GM13977 (cell line): ENCODE data around the gene RBKS.

ENCODE experiments used
- DNase-seq: peaks from one replicate; pipeline ENCODE4 v3.0.0; 2012; ENCODE audit warnings: low spot score
- in situ Hi-C: fragments of 300-500 bp; cut with MboI; formaldehyde crosslinking; loops from one replicate; pipeline ENCODE4 v1.12.0; 2022; ENCODE audit warnings: low sequenced_read_pairs, low pct_unique_long_range_greater_than_20kb, mixed read lengths, inconsistent platforms; ENCODE audit not compliant: unreplicated experiment
- TF ChIP-seq, protein P1 (sequence below): IDR thresholded peaks from 2 replicates; pipeline ENCODE4 v1.5.1; 2012; ENCODE audit warnings: mild to moderate bottlenecking, control low read depth; ENCODE audit not compliant: insufficient read depth; ENCODE audit errors: extremely low read depth, missing control alignments

RBKS gene

DNA sequence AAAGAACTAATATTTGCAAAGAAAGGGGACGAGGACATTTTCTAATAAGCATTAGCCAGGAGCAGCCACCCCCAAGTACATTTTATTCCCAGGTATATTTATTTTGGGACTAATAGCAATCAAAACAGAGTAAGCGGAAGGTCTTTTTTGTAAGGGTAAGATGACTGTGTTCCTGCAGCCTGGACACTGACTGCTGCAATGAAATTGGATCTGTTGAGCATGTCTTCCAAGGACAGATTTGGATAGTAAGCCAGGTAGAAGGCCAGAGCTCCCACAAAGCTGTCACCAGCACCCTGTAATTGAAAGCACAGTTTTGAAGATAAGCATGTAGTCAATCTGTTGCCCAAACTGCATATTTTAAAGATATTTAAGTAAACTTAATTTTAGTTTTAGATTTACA, 108.7 kb downstream of the RBKS start:
- in situ Hi-C loops: no loop called here
- TF ChIP-seq, protein P1, sequence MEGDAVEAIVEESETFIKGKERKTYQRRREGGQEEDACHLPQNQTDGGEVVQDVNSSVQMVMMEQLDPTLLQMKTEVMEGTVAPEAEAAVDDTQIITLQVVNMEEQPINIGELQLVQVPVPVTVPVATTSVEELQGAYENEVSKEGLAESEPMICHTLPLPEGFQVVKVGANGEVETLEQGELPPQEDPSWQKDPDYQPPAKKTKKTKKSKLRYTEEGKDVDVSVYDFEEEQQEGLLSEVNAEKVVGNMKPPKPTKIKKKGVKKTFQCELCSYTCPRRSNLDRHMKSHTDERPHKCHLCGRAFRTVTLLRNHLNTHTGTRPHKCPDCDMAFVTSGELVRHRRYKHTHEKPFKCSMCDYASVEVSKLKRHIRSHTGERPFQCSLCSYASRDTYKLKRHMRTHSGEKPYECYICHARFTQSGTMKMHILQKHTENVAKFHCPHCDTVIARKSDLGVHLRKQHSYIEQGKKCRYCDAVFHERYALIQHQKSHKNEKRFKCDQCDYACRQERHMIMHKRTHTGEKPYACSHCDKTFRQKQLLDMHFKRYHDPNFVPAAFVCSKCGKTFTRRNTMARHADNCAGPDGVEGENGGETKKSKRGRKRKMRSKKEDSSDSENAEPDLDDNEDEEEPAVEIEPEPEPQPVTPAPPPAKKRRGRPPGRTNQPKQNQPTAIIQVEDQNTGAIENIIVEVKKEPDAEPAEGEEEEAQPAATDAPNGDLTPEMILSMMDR: no peak

GRCh38 chr2:27779417-27780055, 110.7 kb downstream of the RBKS start:
- in situ Hi-C loops: no loop called here
- DNase-seq: no peak
- TF ChIP-seq, protein P1: no peak

More for the DNA sequence above, 108.7 kb downstream of the RBKS start:
- no peak for DNase-seq

DNA sequence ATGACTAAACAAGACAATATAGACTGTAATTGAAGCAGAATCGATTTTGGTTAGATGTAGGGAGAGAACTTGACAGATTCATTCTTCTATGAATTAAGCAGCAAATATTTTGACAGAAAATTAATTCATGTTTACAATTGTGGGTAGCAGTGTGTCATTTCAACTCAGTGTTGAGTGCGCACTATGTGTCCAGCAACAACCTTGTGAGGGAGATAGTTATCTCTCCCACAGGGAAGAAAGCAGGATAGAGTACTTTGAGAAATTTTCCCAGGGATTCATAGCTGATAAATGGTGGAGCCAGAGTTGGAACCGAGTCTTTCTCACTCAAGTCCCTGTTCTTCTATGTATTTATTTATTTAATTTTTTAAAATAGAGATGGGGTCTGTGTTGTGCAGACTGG, 113.5 kb downstream of the RBKS start:
- DNase-seq: no peak
- TF ChIP-seq, protein P1: no peak
- in situ Hi-C loops: no loop called here

- TF ChIP-seq, protein P1: no peak
- no peak for DNase-seq
- in situ Hi-C loops: no loop called here
Measured at GRCh38 chr2:27776097-27776496, 114.1 kb downstream of the RBKS start.

- TF ChIP-seq, protein P1: no peak
- in situ Hi-C loops: loop anchor here (25.0 kb wide), 1 partner anchor 638 kb away; no protein-coding TSS in a partner anchor
- no peak for DNase-seq
Measured at GRCh38 chr2:27773959-27774358, 116.2 kb downstream of the RBKS start.

GRCh38 chr2:27772804-27773203, 117.4 kb downstream of the RBKS start:
- in situ Hi-C loops: loop anchor here (25.0 kb wide), 1 partner anchor 639 kb away; no protein-coding TSS in a partner anchor
- no peak for DNase-seq
- TF ChIP-seq, protein P1: no peak
